RWPE2 (cell line): ENCODE measurements around the gene GPN3.
"Not testable (repeated sequence)": the region's sequence is repeated elsewhere in the genome, so short reads cannot be mapped to it uniquely, and the experiment has no call there.

Experiments used
- ATAC-seq: fragments of 200-7000 bp; cut with Tn5 transposase; 3 replicates; pipeline ENCODE4 v1.9.1; 2021; ENCODE audit warnings: low read depth
- DNase-seq: peaks from one replicate; pipeline ENCODE4 v3.0.0-alpha.2; 2020; ENCODE audit warnings: low spot score
- H3K27ac ChIP-seq: fragments of 450-650 bp; 2 replicates; pipeline ENCODE4 v1.5.1; 2017; ENCODE audit warnings: mild to moderate bottlenecking; ENCODE audit not compliant: poor library complexity, severe bottlenecking
- H3K27me3 ChIP-seq: fragments of 250-450 bp; sonication (Bioruptor Pico); 2 replicates; pipeline ENCODE4 v1.5.1; 2021; ENCODE audit warnings: mild to moderate bottlenecking, moderate library complexity; ENCODE audit not compliant: insufficient read depth, poor library complexity, severe bottlenecking
- H3K36me3 ChIP-seq: fragments of 250-450 bp; sonication (Bioruptor Pico); 2 replicates; pipeline ENCODE4 v1.5.1; 2020; ENCODE audit warnings: low read depth, mild to moderate bottlenecking, moderate library complexity
- H3K4me1 ChIP-seq: fragments of 250-450 bp; sonication (Bioruptor Pico); 2 replicates; pipeline ENCODE4 v1.5.1; 2021; ENCODE audit warnings: mild to moderate bottlenecking, moderate library complexity; ENCODE audit not compliant: insufficient read depth, poor library complexity, severe bottlenecking
- H3K4me3 ChIP-seq: fragments of 250-450 bp; sonication (Bioruptor Pico); 2 replicates; pipeline ENCODE4 v1.5.1; 2021; ENCODE audit warnings: mild to moderate bottlenecking, moderate library complexity; ENCODE audit not compliant: severe bottlenecking
- H3K9me3 ChIP-seq: fragments of 250-450 bp; sonication (Bioruptor Pico); 2 replicates; pipeline ENCODE4 v1.5.1; 2021; ENCODE audit warnings: mild to moderate bottlenecking, moderate library complexity; ENCODE audit not compliant: severe bottlenecking
- CTCF ChIP-seq: fragments of 450-650 bp; IDR thresholded peaks from one replicate; pipeline ENCODE4 v1.5.1; 2017; ENCODE audit warnings: mild to moderate bottlenecking, moderate library complexity; ENCODE audit not compliant: poor library complexity, severe bottlenecking

The GPN3 gene

GRCh38 chr12:110498984-110499706 is 31.1 kb upstream of the GPN3 start:
- Histone ChIP-seq H3K27ac (peak overlapping the region; percentile 84), H3K36me3 (peaks cover 60% of the 10 kb centered on the region), H3K4me1 (peaks cover 31% of the 10 kb centered on the region), H3K27me3 (no peaks in the 10 kb centered on the region), H3K9me3 (no peaks in the 10 kb centered on the region), H3K4me3 (no peak overlapping the region)
- no peak for TF ChIP-seq CTCF
- peak; percentile 3; the same call in 1 of the 3 replicates for ATAC-seq
- no peak for DNase-seq

- Histone ChIP-seq H3K4me3 (no peak overlapping the region), H3K36me3 (peaks cover 60% of the 10 kb centered on the region)
These were observed 7.4 kb upstream of the GPN3 start for GRCh38 chr12:110475426-110475825.

GRCh38 chr12:110467847-110468213 is 227 bp downstream of the GPN3 start:
- peaks cover 4% of the 10 kb centered on the region for H3K4me1 ChIP-seq
- DNase-seq (no peak), ATAC-seq (no peak)
- peak overlapping the region; percentile 63 for H3K4me3 ChIP-seq
- H3K36me3 ChIP-seq, result peaks cover 16% of the 10 kb centered on the region
- peak overlapping the region; percentile 87 for H3K27ac ChIP-seq
- no peak for TF ChIP-seq CTCF
- no peaks in the 10 kb centered on the region for H3K9me3 ChIP-seq
- no peaks in the 10 kb centered on the region for H3K27me3 ChIP-seq

More at GRCh38 chr12:110475426-110475825, 7.4 kb upstream of the GPN3 start:
- Histone ChIP-seq H3K9me3 (no peaks in the 10 kb centered on the region), H3K4me1 (no peaks in the 10 kb centered on the region), H3K27me3 (no peaks in the 10 kb centered on the region), H3K27ac (no peak overlapping the region)
- ATAC-seq (no peak), DNase-seq (no peak)
- TF ChIP-seq CTCF, result no peak

GRCh38 chr12:110466791-110467190 is 1.3 kb downstream of the GPN3 start:
- ATAC-seq, result no peak
- H3K36me3 ChIP-seq, result peaks cover 23% of the 10 kb centered on the region
- DNase-seq, result no peak
- H3K4me3 ChIP-seq, result no peak overlapping the region
- peaks cover 4% of the 10 kb centered on the region for H3K4me1 ChIP-seq
- no peaks in the 10 kb centered on the region for H3K9me3 ChIP-seq
- no peaks in the 10 kb centered on the region for H3K27me3 ChIP-seq
- TF ChIP-seq CTCF, result no peak
- no peak overlapping the region for H3K27ac ChIP-seq

GRCh38 chr12:110465765-110466164 is 2.3 kb downstream of the GPN3 start:
- DNase-seq, H3K27ac ChIP-seq, H3K9me3 ChIP-seq, H3K4me3 ChIP-seq, ATAC-seq, H3K27me3 ChIP-seq, H3K4me1 ChIP-seq: not testable (repeated sequence)
- peaks cover 21% of the 10 kb centered on the region for H3K36me3 ChIP-seq
